GM18861 (cell line): ENCODE data around the gene NUBP1.
A peak's percentile ranks its signal among the peaks of the same experiment; 100 is the strongest.

ENCODE experiments used
- ATAC-seq: cut with Tn5 transposase; IDR thresholded peaks from one replicate; pipeline ENCODE4 v1.9.1; 2021; ENCODE audit not compliant: unreplicated experiment

NUBP1 gene

DNA sequence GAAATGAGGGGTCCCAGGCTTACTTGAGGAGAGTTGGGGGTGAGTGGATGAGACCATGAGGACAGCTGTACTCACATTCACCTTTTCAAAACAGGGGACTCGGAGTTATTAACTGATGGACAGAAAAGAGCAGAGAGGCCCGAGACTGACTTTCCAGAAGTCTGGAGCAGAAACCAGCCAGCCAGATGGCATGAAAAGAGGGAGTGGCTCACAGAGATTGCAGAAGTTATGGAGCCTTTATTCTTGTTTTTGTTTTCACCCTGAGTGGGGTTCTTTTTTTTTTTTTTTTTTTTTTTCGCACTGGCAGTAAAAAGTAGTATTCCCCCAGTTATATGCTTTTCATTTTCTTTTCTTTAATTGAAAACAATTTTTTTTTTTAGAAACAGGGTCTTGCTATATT lies 56.1 kb downstream of the NUBP1 start:
- no peak for ATAC-seq

DNA sequence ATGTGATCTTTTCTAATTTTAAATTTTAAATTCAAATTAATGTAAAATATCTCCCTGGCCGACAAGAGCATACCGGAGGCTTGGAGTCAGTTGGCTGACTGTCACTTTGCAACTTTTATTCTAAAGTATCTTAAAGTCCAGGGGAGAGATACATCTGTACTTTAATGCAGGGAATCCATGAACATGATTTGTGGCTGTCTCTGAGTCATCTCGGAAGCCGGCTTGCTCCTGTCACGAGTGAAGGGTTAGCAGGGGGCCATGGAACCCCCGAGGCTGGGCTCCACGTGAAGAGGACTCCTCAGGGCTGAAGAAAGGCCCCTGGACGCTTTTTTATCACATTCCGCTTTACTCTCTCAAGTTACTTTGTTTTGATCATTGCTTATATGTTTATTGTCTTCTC lies 61.7 kb downstream of the NUBP1 start:
- no peak for ATAC-seq

DNA sequence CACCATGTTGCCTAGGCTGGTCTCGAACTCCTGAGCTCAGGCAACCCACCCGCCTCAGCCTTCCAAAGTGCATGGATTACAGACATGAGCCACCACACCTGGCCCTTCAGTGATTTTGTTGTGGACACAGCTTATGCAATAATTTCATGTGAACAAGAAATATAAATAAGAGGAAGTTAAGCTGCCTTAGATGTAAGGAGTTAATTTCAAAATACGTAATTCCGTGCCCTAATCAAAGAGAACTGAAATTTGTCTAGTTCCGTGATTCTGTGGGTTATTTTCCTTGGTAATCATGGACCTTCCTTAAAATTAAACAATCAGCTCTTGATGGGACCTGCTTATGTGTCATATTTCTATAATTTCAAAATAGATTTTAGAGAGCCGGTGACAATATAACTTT lies 63.1 kb downstream of the NUBP1 start:
- no peak for ATAC-seq

DNA sequence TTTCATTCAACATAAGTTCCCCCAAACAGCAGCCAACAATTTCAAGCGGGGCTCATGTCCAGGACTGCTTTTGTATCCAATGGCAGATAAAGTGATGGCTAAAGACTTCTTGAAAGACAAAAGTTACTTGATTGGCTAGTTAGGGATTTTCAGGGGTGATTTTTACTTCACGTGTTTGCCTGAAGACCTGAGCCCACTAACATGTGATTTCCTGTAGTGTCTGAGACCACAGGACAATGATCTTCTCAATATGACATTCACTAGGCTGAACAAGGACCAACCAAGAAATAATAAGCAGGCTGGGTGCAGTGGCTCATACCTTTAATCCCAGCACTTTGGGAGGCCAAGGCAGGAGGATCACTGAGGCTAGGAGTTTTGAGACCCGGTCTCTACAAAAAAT lies 64.6 kb downstream of the NUBP1 start:
- ATAC-seq = no peak

DNA sequence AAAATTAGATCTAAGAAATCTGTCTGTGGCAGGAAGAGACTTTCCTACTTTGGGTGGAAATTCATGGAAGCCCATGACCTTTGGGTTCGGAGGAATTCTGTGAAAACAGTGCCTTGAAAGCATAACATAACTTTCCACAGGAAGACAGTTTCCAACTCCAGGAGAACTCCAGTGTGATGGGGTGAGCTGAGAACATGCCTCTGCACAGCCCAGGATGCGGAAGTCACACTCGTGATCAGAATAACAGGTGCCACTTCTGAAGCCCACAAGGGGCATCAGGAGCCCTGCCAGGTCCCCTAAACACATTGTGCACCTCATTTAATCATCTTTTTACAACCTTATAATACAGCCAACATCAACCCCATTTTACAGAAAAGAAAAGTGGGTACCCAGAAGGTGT lies 65.2 kb downstream of the NUBP1 start:
- no peak for ATAC-seq

DNA sequence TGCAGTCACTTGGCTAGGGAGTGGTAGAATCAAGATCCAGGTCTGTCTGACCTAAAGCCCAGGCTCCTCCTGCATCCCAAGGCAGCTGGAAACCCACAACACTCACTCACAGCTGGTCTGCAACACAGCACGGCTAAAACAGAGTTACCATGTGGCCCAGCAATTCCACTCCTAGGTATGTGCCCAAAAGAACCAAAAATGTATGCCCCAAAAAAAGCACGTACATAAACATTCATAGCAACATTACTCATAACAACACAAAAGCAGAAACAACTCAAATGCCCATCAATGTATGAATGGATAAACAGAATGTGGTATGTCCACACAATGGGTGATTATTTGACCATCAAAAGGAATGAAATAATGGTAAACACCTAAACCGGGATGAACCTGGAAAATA lies 66.1 kb downstream of the NUBP1 start:
- ATAC-seq = no peak

DNA sequence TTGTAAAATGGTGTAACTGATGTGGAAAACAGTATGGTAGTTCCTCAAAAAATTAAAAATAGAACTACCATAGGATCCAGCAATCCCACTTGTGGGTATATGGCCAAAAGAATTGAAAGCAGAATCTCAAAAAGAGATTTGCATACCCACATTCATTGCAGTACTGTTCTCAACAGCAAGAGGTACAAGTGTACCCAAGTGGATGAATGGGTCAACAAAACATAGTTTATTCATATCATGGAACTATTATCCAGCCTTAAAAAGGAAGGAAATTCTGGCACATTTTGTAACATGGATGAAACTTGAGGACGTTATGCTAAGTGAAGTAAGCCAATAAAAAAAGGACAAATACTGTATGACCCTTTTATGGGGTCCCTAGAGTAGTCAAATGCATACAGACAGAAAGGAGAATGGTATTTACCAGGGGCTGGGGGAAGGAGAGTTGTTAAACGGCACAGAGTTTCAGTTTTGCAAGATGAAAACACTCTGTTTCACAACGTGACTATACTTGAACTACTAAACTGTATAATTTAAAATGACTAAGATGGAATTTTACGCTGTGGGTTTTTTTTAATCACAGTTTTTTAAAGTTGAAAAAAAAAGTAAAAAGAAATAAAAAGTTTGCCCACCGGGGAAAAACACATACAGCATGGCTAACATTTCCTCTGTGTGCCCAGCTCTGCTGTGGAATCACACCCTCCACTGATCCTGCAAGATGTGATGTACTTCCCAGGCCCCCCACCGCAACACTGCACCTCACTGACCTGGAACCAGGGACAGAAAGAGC lies 68.9 kb downstream of the NUBP1 start:
- ATAC-seq = peak; percentile 61

DNA sequence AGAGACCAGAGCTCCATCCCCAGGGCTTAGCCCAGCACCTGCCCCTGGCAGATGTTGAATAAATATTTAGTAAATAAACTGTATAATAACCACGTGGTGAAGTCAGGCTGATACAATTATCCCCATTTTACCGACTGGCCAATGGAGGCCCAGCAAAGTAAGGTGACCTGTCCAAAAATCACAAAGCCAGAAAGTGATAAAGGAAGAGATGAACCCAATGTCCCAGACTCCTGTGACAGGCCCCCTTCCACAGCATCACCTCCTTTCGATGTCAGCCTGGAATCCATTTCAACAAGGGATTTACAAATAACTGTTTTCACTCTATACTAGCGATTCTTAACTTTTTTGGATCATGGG lies 69.4 kb downstream of the NUBP1 start:
- no peak for ATAC-seq

DNA sequence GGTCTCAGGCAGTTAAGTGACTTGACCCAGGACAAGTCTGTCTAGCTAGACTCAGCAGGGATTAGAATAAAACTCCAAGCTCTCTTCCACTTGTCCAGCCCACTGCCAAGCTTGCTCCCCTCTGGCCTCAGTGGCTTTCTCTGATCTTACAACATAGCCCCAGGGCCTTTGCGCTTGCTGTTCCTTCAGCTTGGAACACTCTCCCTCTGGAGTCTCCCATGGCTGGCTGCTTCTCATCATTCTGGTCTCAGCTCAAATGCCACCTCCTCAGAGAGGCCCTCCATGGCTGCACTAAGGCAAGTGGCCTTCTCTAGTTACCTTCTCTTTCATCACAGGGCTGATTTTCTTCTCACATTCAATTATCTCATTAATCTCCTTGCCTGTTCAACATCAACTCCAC lies 73.9 kb downstream of the NUBP1 start:
- no peak for ATAC-seq

DNA sequence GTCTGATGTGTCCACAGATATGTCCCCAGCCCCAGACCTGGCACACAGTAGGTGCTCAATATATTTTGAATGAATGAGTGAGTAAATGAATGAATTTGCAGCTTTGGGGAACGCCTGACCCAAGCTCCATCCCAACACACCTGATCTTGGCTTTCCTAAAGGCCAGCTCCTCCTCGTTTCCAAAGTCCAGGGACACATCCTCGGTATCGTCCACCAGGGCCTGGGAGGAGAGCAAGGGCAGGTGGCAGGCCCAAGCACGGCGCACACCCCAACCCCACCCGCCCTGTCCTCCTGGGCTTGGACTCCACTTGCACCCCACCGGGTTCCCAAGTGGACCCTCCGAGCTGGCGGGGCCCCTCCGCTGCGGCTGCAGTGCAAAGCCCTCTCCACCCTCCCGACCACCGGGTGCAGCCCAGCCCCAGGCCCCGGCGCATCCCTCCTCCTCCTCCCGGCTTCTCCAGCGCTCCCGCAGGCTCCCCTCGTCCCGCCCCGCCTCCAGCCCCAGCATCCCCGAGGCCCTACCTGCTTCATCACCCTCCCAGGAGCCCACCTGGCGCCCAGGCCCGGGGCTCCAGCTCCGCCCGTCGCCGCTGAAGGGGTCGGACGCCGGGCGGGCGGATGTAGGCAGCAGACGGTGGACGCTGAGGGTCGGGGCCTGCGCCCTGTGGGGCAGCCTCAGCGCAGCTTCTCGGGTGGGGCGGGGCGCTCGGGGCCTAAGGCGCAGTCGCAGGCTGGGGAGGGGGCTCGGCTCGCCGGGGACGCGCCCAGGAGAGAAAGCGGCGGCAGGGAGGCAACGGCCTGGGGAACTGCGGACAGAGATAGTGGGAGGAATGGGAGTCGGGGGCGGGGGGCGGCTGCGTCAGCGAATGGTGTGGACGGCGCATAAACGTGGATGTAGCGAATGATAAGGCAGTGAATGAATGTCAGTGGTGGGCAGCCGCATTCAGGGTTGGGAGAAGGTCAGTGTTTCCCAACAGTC lies 74.6 kb downstream of the NUBP1 start, which contains the start of gene TVP23A:
Gene TVP23A, minus strand, starts transcription at position 832 of the 979 bp plus-strand sequence. Its CDS starts 301 bp downstream, at position 531.
- no peak for ATAC-seq
